Measurements from ENCODE around the gene RAG1.

Gene RAG1

DNA sequence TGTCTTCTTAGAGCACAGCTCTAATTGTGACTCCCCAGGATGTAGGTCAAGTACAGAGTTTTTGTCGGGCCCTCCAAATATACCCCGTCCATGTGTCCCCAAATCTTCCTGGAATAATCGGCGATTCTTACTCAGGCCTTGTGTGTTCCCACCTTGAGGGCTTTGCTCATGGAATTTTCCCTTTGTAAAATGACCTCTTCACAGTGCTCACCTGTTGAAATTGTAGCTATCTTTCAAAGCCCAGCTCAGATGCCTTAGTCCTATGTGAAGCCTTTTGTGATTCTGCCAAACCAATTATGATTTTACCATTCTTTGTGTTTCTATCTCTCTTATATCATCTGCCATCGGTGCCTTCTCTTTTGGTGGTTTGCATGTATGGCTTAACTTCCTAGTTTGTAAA, 60.3 kb downstream of the RAG1 start:
- Mint-ChIP-seq H3K9me3 (no peaks in the 10 kb centered on the region), H3K27me3 (peaks cover 14 to 24% of the 10 kb centered on the region in 2 donors), H3K4me1 (peaks cover 7 to 13% of the 10 kb centered on the region in 2 donors), H3K4me3 (no peak overlapping the region), H3K36me3 (no peaks in the 10 kb centered on the region), H3K27ac (no peak overlapping the region)
- no peak for ATAC-seq (replicated peaks)
- DNase-seq = no peak

DNA sequence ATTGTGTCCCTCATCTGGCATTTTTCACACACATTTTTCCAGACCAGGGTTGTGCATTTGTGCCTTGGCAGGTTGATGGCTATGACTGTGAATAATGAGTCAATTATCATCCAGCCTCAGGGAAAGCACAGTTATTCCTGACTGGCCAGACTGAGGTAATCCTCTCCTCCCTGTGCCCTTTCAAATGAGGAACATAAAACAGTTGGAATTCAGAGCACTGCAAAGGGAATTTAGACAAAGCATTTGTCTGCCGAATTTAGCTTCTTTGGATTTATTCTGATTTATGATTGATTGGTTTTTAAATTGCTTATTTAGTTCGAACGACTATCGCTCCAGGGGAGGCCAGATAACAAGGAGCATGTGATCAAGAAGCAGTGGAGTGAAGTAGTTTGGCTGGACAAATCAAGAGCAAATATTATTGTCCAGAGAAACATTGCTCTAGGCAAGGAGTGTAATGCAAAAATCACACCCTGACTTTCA, 61.0 kb downstream of the RAG1 start:
- ATAC-seq (replicated peaks) = no peak
- Mint-ChIP-seq H3K4me1 (peaks cover 7 to 13% of the 10 kb centered on the region in 2 donors), H3K27me3 (peaks cover 14 to 24% of the 10 kb centered on the region in 2 donors)

More for the DNA sequence above, 61.0 kb downstream of the RAG1 start:
- H3K9me3 Mint-ChIP-seq = no peaks in the 10 kb centered on the region
- no peaks in the 10 kb centered on the region for H3K36me3 Mint-ChIP-seq
- H3K4me3 Mint-ChIP-seq = no peak overlapping the region
- H3K27ac Mint-ChIP-seq = no peak overlapping the region
- DNase-seq = no peak
